HG02973 (cell line): ENCODE data around the gene PTGDS.

Source experiments
- ATAC-seq: cut with Tn5 transposase; IDR thresholded peaks from one replicate; pipeline ENCODE4 v1.9.1; 2021; ENCODE audit warnings: moderate library complexity; ENCODE audit not compliant: unreplicated experiment

The PTGDS gene

DNA sequence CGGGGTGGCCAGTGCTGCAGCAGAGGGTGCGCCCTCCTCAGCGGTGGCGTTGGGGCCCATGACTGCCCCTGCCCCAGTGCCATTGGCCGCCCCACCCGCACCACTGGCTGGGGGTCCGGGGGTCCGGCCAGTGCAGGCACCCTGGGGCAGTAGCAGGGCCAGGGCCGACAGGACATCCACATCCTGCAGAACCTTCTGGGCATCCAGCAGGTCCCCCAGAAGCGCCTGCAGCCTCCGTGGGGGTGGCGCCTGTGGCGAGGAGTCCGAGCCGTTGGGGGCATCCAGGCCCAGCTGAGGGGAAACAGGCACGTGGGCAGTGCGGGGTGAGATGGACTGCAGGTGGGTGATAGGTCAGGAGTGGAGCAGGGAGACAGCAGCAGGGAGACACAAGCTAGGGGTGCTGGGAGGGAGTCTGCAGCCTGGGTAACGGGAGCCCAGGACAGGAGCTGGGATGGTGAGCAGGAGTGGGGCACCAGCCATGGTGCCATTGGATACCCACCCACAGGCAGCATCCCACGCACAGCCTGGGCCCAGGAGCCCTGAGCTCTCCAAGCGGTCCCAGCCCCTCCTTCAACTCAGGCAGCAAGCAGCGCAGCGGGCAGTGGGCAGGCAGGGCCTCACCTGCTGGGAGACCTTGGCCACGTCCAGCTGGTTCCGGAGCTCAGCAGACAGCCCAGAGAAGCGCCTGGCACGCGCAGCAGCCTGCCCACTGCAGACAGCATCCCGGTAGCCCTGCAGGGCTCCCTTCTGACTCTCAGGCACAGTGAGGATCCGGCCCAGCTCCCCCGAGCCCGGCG lies 43.7 kb downstream of the PTGDS start:
- ATAC-seq, result no peak

DNA sequence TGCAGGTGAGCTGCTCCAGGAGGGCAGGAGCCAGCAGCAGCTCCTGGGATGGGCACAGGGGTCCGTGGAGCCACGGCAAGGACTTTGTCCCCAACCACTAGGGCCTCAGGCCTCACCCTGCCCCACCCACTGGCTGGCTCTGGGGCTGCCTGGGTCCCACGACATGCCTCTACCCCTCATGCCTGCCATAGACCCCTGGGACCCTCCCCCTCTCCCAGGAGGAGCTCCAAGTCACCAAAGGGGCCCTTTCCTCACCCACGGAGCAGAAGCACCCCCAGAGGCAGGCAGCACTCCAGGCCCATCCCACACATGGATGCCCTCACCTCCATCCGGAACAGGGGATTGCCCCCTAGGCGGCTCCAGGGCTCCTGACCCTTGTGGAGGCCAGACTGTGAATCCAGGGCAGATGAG lies 44.3 kb downstream of the PTGDS start:
- no peak for ATAC-seq

GRCh38 chr9:137021979-137022661 lies 44.8 kb downstream of the PTGDS start:
- no peak for ATAC-seq

- no peak for ATAC-seq
These were observed 45.3 kb downstream of the PTGDS start for GRCh38 chr9:137022662-137023008.

DNA sequence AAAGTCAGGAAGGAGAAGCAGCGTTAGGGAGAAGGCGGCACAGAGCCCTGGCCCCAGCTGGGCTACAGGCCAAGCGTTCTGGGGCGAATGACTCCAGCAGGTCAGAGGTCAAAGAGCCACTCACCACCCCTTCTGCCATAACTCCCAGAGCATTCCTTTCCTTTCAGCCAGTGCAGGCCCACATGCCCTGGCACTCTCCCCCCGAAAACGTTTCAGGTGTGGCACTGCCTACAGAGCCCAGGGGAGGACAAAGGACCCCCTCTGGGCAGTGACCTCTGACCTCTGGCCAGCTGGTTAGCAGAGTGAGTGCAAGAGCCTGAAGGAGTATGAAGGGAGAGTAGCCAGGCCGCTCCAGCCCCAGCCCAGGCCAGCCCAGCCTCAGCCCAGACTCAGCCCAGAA lies 45.9 kb downstream of the PTGDS start:
- ATAC-seq, result no peak

GRCh38 chr9:137023583-137023991 lies 46.3 kb downstream of the PTGDS start:
- no peak for ATAC-seq

DNA sequence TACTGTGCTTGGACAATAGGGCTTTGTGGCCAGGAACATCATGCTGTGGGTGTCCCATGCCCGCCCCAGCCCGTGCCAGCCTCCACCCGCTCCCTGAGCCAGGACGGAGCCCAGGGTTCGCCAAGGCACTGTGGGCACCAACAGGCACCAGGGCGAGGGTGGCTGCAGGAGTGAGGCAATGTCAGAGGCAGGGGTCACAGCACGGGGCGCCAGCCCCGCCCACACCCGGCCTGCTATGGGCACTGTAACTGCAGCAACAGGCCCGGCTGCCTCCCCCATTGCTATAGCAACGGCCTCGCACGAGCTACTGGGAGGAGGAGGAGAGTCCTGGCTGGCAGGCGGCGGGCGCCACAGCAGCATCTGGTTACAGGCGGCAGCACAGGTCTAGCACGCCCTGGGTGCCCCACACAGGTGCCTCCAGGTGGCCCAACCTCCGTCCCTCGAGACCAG lies 48.2 kb downstream of the PTGDS start:
- ATAC-seq, result no peak

DNA sequence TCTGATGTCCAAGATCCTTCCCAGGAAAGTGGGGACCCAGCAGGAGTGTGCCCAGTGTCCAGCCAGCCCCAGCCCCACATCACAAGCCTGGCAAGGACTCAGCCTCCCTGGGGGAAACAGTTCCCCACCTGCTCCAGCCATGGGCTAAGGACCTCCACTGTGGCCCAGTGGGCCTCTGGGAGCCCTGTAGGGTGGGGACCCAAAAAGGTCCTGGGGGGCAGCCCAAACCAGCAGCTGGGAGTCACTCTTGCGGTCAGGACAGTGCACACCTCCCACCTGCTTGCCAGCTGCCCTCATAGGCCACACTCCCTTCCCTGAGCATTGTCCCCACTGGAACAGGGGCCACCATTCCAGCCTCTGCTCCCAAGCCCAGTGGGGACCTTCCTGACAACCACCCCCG lies 49.1 kb downstream of the PTGDS start:
- ATAC-seq, result no peak

DNA sequence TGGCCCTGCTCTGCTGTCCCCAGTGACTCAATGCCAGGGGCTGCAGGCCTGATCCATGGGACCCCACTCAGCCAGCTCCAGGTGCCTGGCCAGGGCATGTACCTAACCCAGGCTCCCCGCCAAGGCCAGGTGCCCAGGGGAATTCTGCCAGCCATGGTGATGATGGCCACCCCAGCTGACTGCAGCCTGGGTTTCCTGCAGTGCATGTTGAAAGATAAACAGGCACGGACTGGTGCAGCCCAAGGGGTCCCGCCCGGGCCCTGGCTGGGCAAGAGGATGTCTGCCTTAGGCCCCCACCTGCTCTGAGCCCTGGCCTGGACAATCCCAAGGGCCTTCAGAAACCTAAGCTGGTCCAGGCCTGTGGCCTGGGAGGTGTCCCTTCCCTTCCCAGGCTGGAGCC lies 49.5 kb downstream of the PTGDS start:
- no peak for ATAC-seq

DNA sequence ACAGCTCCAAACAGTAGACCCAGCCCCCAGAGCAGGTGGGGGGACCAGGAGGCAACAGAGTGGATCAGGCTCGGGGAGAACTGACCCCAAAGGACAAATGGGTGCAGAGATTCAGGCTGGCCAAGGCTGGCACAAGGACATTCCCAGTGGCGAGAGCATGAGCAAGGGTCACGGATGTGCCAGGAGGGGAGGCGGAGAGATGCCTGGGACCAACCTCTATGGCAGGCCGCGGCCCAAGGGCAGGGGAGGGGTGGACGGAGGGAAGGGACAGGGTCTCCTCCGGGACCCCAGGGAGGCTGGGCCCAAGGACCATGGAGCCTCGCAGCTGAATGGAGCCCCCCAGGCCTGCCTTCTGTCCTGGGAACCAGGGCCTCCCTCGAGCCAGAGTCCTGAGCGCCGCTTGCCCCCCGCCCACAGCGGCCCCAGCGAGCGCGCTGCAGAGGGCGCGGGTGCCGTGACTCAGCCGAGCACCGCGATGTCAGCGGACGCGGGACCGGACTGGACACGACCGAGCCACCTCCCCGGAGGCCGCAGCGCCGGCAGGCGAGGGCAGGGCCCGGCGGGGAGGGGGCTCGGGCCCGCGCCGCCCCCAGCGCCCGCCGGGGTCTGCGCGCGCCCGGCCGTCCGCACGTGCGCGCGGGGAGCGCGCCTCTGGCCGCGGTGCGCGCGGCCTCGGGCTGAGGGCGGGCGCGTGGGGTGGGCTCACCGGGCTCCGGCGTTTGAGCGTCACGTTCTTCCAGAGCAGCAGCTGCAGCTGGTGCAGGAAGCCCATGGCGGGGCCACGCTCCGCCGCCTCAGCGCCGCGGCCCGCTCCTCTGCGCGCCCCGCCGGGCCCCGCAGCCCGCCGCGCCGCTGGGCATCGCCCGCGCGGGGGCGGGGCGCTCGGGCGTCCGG lies 50.3 kb downstream of the PTGDS start, which contains the start of gene ABCA2:
TSS of gene ABCA2 (minus strand) at position 869 of the 894 bp plus-strand sequence. CDS start at position 772, 97 bp downstream.
- ATAC-seq, result no peak

GRCh38 chr9:137028263-137029057 lies 51.2 kb downstream of the PTGDS start:
- no peak for ATAC-seq

GRCh38 chr9:137029058-137029936 lies 52.0 kb downstream of the PTGDS start:
- no peak for ATAC-seq

GRCh38 chr9:137030006-137030405 lies 52.7 kb downstream of the PTGDS start:
- no peak for ATAC-seq

DNA sequence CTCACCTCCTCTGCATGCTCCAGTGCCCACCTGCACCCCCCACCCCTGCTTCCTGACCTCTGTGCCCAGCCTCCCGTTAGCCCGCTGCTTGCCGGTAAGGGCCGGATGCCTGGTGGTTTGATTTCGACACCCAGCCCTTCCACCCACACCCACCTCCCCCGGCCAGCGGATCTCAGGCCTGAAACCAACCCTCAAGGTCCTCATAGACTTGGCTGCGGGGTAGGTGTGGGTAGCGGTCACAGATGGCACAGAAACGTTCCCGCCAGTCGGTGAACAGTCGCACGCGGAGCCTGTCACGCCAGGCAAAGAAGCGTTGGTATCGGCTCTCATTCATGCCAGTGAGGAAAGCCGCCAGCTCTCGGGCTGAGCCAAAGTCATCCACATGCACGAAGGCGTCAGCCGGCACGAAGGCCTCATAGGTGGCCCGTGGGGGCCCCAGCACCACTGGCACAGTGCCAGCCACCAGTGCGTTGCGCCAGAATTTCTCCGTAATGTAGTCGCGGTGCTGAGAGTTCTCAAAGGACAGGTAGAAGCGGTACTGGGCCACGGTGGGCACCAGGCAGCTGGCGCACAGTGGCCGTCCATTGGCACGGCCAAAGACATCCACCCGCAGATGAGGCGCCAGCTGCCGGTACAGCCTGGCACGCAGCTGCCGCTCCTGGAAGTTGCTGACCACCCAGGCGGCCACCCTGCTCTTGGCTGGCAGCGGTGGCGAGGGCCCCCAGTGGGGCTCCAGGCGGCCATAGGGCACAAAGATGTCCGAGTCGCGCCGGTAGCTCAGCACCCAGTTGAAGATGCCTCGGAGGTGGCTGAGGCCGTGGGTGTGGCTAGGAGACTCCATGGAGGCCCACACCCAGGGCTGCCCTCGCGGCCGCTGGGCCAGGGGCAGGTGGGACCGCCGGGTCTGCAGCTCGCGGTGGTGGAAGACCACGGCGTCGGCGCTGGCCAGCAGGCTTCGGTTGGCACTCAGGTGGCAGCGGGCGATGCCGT lies 53.5 kb downstream of the PTGDS start:
- ATAC-seq, result no peak
